ENCODE results near the gene CDC16.
"Not testable (repeated sequence)": the region's sequence is repeated elsewhere in the genome, so short reads cannot be mapped to it uniquely, and the experiment has no call there.

Gene CDC16

GRCh38 chr13:114234645-114235421, at the start of gene CDC16:
TSS of gene CDC16 (plus strand) at chr13:114234897. CDS start at chr13:114235085, 188 bp downstream.
- peak; percentile 87 for DNase-seq (ENCODE audit: low spot score)

GRCh38 chr13:114185182-114185971, 49.3 kb upstream of the CDC16 start:
- DNase-seq (ENCODE audit: low spot score) = no peak

GRCh38 chr13:114194853-114195252, 39.8 kb upstream of the CDC16 start:
- no peak for DNase-seq (ENCODE audit: low spot score)

GRCh38 chr13:114196629-114197028, 38.1 kb upstream of the CDC16 start:
- no peak for DNase-seq (ENCODE audit: low spot score)

- no peak for DNase-seq (ENCODE audit: low spot score)
Measured at GRCh38 chr13:114198556-114198955, 36.1 kb upstream of the CDC16 start.

- not testable (repeated sequence) for DNase-seq (ENCODE audit: low spot score)
Measured at GRCh38 chr13:114199526-114199925, 35.2 kb upstream of the CDC16 start.

- no peak for DNase-seq (ENCODE audit: low spot score)
Measured at GRCh38 chr13:114199954-114200353, 34.7 kb upstream of the CDC16 start.

GRCh38 chr13:114200399-114200911, 34.2 kb upstream of the CDC16 start:
- DNase-seq (ENCODE audit: low spot score) = no peak

- no peak for DNase-seq (ENCODE audit: low spot score)
Measured at GRCh38 chr13:114202581-114202980, 32.1 kb upstream of the CDC16 start.

GRCh38 chr13:114203536-114203935, 31.2 kb upstream of the CDC16 start:
- no peak for DNase-seq (ENCODE audit: low spot score)

- no peak for DNase-seq (ENCODE audit: low spot score)
Measured at GRCh38 chr13:114204894-114205293, 29.8 kb upstream of the CDC16 start.

GRCh38 chr13:114208134-114208533, 26.6 kb upstream of the CDC16 start:
- DNase-seq (ENCODE audit: low spot score) = no peak

GRCh38 chr13:114211446-114212157, 23.1 kb upstream of the CDC16 start:
- no peak for DNase-seq (ENCODE audit: low spot score)

GRCh38 chr13:114212158-114212495, 22.6 kb upstream of the CDC16 start:
- no peak for DNase-seq (ENCODE audit: low spot score)

- no peak for DNase-seq (ENCODE audit: low spot score)
Measured at GRCh38 chr13:114213980-114214379, 20.7 kb upstream of the CDC16 start.

- no peak for DNase-seq (ENCODE audit: low spot score)
Measured at GRCh38 chr13:114219392-114219791, 15.3 kb upstream of the CDC16 start.

GRCh38 chr13:114222461-114222968, 12.2 kb upstream of the CDC16 start:
- peak; percentile 90 for DNase-seq (ENCODE audit: low spot score)

- DNase-seq (ENCODE audit: low spot score) = no peak
Measured at GRCh38 chr13:114224201-114224600, 10.5 kb upstream of the CDC16 start.

- DNase-seq (ENCODE audit: low spot score) = no peak
Measured at GRCh38 chr13:114225610-114226009, 9.1 kb upstream of the CDC16 start.

- no peak for DNase-seq (ENCODE audit: low spot score)
Measured at GRCh38 chr13:114226088-114226487, 8.6 kb upstream of the CDC16 start.

GRCh38 chr13:114226699-114227323, 7.9 kb upstream of the CDC16 start:
- DNase-seq (ENCODE audit: low spot score) = peak; percentile 90

GRCh38 chr13:114227528-114227927, 7.2 kb upstream of the CDC16 start:
- no peak for DNase-seq (ENCODE audit: low spot score)

Measured in hematopoietic multipotent progenitor cell treated with erythropoietin and hydrocortisone succinate and interleukin-3 and kit ligand, for 17 days (in vitro differentiated cells).